Vagina (tissue), 2 donors: ENCODE results near the gene SHISA4.

ENCODE experiments used
- POLR2A ChIP-seq, 2 donors: fragments of 450-650 bp; IDR thresholded peaks; one replicate each; pipeline ENCODE4 v1.6.1; 2017; ENCODE audit warnings: antibody characterized with exemption in 2 of 2, mild to moderate bottlenecking in 2 of 2, moderate library complexity in 2 of 2
- TF ChIP-seq, protein P1 (sequence below), 3 experiments: fragments of 450-650 bp in 2 of 3; fragments of 200-600 bp in 1 of 3; sonication (generic) in 1 of 3; IDR thresholded peaks; one replicate each; pipeline ENCODE4 v1.5.1; 2017 to 2019; ENCODE audit warnings: antibody characterized with exemption in 3 of 3, mild to moderate bottlenecking in 2 of 3, moderate library complexity in 2 of 3

DNA sequence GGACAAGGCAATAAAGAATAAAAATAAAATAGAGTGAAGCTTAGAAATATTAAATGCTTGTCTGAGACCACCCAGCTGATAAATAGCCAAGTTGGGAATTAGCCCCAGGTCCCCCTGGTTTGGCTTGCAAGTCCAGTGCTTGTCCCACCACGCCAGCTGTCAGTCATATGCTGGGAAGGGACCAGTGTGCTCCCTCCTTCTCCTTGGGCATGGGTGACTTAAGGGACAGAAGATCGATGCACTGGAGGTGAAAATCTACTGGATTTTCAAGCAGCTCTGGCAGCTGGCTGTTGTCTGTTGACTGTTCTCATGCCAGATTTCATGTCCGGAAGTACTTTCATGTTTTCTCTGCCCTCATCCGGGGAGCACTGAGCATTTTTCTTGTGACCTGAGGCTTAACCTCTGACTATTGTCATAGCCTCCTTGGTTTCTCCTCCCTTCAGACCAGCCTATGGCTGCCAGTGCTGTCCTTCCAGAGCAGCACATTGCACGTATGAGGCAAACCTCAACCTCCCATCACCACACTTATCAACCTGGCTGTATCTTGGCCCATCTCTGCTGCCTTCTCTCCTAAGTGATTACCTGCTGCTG is 45.2 kb downstream of the SHISA4 start:
- TF ChIP-seq, protein P1, sequence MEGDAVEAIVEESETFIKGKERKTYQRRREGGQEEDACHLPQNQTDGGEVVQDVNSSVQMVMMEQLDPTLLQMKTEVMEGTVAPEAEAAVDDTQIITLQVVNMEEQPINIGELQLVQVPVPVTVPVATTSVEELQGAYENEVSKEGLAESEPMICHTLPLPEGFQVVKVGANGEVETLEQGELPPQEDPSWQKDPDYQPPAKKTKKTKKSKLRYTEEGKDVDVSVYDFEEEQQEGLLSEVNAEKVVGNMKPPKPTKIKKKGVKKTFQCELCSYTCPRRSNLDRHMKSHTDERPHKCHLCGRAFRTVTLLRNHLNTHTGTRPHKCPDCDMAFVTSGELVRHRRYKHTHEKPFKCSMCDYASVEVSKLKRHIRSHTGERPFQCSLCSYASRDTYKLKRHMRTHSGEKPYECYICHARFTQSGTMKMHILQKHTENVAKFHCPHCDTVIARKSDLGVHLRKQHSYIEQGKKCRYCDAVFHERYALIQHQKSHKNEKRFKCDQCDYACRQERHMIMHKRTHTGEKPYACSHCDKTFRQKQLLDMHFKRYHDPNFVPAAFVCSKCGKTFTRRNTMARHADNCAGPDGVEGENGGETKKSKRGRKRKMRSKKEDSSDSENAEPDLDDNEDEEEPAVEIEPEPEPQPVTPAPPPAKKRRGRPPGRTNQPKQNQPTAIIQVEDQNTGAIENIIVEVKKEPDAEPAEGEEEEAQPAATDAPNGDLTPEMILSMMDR (IDR thresholded peaks at IDR 0.05), result no peak
- no peak for TF ChIP-seq POLR2A (IDR thresholded peaks at IDR 0.05)
